Measurements from ENCODE around the gene SASH1.
"Not testable (repeated sequence)": the region's sequence is repeated elsewhere in the genome, so short reads cannot be mapped to it uniquely, and the experiment has no call there.

The SASH1 gene

DNA sequence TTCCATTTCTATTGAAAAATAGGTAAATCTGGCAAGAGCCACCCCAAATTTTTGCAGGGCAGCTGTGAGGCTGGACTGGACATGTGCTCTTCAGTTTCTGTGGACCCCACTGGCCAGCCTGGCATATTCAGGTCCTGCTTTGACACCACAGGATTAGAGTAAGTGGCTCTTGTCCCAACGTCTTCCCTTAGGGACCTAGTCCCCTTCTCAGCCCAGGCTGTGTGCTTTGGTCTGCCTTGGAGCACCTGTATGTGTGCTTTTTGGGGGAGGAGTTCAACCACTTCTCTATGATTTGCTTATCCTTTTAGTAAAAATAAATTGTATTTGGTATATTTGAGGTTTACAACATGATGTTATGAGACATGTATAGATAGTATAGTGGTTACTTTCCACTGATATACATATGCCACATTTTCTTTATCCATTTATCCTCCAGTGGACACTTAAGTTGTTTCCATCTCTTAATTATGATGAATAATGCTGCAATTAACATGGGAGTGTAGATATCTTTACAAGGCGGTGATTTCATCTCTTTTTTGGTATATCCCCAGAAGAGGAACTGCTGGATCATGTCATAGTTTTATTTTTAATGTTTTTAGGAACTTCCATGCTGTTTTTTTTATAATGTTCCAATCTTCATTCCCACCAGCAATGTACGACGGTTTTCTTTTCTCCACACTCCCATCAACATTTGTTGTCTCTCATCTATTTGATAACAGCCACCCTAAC lies 236.4 kb downstream of the SASH1 start:
- DNase-seq (ENCODE audit: low read depth): no peak
- no peak overlapping the region for H3K4me3 ChIP-seq (ENCODE audit: low read depth, low read length)
- TF ChIP-seq, protein P1, sequence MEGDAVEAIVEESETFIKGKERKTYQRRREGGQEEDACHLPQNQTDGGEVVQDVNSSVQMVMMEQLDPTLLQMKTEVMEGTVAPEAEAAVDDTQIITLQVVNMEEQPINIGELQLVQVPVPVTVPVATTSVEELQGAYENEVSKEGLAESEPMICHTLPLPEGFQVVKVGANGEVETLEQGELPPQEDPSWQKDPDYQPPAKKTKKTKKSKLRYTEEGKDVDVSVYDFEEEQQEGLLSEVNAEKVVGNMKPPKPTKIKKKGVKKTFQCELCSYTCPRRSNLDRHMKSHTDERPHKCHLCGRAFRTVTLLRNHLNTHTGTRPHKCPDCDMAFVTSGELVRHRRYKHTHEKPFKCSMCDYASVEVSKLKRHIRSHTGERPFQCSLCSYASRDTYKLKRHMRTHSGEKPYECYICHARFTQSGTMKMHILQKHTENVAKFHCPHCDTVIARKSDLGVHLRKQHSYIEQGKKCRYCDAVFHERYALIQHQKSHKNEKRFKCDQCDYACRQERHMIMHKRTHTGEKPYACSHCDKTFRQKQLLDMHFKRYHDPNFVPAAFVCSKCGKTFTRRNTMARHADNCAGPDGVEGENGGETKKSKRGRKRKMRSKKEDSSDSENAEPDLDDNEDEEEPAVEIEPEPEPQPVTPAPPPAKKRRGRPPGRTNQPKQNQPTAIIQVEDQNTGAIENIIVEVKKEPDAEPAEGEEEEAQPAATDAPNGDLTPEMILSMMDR (conservative IDR thresholded peaks at IDR 0.05; ENCODE audit: low read depth, low read length): no peak

DNA sequence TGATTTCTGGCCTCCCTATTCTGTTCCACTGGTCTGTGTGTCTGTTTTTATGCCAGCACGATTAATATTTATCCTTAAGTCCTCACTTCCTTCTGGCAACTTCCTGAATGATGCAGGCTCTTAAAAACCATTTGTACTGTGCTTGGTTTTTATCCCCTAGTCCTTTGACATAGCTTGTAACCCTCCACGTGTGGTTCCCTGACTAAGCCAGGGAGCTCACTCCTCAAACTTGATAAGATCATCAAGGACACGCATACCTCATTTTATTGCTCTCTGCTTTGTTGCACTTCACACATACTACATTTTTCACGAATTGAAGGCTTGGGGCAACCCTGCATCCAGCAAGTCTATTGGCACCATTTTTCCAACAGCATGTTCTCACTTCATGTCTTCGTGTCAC lies 237.8 kb downstream of the SASH1 start:
- TF ChIP-seq, protein P1 (conservative IDR thresholded peaks at IDR 0.05; ENCODE audit: low read depth, low read length): no peak
- no peak overlapping the region for H3K4me3 ChIP-seq (ENCODE audit: low read depth, low read length)
- DNase-seq (ENCODE audit: low read depth): no peak

DNA sequence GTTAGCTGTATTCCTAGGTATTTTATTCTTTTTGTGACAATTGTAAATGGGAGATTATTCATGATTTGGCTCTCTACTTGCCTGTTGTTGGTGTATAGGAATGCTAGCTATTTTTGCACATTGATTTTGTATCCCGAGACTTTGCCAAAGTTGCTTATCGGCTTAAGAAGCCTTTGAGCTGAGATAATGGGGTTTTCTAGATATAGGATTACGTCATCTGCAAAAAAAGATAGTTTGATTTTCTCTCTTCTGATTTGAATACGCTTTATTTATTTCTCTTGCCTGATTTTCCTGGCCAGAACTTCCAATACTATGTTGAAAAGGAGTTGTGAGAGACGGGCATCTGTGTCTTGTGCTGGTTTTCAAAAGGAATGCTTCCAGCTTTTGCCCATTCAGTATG lies 241.0 kb downstream of the SASH1 start:
- TF ChIP-seq, protein P1 (conservative IDR thresholded peaks at IDR 0.05; ENCODE audit: low read depth, low read length): no peak
- no peak overlapping the region for H3K4me3 ChIP-seq (ENCODE audit: low read depth, low read length)
- DNase-seq (ENCODE audit: low read depth): no peak

DNA sequence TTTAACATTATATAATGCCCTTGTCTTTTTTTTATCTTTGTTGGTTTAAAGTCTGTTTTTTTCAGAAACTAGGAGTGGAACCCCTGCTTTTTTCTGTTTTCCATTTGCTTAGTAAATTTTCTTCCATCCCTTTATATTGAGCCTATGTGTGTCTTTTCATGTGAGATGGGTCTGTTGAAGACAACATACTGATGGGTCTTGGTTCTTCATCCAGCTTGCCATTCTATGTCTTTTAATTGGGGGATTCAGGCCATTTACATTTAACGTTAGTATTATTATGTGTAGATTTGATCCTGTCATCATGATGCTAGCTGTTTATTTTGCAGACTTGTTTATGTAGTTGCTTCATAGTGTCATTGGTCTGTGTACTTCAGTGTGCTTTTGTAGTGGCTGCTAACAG lies 243.0 kb downstream of the SASH1 start:
- not testable (repeated sequence) for DNase-seq (ENCODE audit: low read depth); H3K4me3 ChIP-seq (ENCODE audit: low read depth, low read length)

DNA sequence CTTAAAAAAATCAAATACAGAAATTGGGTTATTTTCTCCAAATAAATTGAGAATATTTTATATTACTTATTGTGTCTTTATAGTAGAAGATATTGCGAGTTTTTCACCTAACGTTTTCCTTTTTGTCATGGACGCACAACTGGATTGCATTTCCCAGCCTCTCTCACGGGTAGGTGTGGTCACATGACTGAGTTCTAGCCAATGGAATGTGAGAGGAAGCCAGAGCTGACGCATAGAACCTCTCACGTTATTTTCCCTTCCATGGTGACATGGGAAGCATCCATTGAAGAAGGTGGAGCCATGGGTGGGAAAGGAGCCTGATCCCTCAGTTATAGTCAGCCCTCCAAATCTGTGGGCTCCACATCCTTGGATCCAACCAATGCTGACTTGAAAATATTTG lies 248.2 kb downstream of the SASH1 start:
- TF ChIP-seq, protein P1 (conservative IDR thresholded peaks at IDR 0.05; ENCODE audit: low read depth, low read length): no peak
- no peak for DNase-seq (ENCODE audit: low read depth)
- H3K4me3 ChIP-seq (ENCODE audit: low read depth, low read length): no peak overlapping the region

DNA sequence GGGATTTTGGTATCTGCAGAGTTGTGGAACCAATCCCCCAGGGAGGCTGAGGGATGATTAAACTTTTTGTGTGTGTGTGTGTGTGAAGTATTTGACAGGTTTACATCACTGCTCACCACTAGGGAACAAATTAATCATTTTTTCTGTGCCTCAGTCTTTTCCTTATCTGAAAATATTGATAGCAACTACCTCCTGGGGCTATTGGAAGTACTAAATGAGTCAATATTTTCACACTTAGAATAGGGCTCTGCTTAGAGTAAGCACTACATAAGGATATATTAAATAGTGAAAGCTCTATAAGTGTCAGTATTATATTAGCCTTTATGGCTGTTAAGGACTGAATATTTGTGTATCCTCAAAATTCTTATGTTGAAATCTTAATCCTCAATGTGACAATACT lies 249.0 kb downstream of the SASH1 start:
- TF ChIP-seq, protein P1 (conservative IDR thresholded peaks at IDR 0.05; ENCODE audit: low read depth, low read length): no peak
- no peak overlapping the region for H3K4me3 ChIP-seq (ENCODE audit: low read depth, low read length)
- DNase-seq (ENCODE audit: low read depth): no peak

DNA sequence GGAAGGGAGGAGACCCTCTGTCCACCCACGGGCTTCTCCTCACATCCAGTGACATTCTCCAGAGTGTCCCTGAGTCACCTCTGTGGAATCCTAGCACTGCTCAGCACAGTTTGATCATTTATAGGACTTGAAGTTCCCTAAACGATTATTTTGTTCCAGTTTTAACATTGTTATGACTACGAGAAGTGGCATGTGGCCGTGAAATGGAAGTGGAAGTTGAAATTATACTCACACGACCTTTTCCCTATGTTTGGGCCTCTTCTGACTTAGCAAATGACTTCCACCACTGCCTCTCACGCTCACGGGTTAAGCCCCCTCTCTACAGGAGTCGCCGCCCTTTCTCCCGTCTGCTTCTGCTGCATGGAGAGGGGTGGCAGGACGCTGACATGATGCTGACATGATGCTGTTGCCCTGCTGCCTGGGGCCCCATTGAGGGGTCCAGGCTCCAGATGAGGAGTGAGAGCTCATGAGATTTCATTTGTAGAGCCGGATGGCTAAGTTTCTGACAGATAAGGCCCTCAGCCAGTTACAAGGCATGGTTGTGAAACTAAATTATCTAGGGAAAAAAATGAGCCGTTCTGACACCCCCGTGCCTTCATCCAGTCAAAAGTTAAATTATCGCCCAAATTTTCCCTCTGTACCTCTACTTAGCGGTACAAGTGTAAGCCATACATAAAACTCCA lies 250.6 kb downstream of the SASH1 start:
- no peak overlapping the region for H3K4me3 ChIP-seq (ENCODE audit: low read depth, low read length)
- TF ChIP-seq, protein P1 (conservative IDR thresholded peaks at IDR 0.05; ENCODE audit: low read depth, low read length): no peak
- no peak for DNase-seq (ENCODE audit: low read depth)
